GM21723 (cell line): ENCODE data around the gene ATP6V0B.

Experiments used
- ATAC-seq: cut with Tn5 transposase; IDR thresholded peaks from one replicate; pipeline ENCODE4 v1.9.1; 2021; ENCODE audit warnings: mild to moderate bottlenecking, moderate library complexity; ENCODE audit not compliant: unreplicated experiment

ATP6V0B gene

GRCh38 chr1:43945674-43946235, 29.0 kb upstream of the ATP6V0B start:
- no peak for ATAC-seq

GRCh38 chr1:43946236-43947060, 28.3 kb upstream of the ATP6V0B start, which contains the start of gene IPO13:
TSS of gene IPO13 (plus strand) at chr1:43946950. CDS start at chr1:43947601, 651 bp downstream.
- ATAC-seq: peak; percentile 95

- ATAC-seq: peak; percentile 3
Measured at GRCh38 chr1:43947061-43947873, 27.5 kb upstream of the ATP6V0B start.

DNA sequence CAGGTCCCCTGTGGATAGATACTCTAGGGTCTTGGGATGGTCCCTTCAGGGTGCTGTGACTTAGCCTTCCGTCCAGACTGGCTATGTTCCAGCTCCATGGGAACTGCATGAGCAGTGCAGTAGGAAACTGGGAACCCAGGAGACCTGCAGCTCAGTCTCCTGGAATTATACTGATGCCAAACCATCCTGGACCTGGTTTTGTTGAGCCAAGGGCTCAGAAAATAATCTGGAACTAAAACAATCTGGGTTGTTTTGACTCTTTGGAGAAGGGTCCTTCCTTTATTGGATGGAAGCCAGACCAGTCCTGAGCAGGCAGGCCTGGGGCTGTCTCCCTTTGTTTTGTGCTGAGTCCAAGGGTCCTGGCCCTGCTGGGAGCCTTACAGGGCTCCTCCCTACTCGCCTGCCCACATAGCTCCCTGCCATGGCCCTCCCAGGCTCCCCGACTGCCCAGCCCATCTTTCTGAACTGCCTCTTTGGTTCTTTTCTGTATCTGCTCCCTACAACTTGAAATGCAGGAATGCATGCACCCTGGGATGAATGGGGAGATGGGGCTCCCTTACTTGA, 26.8 kb upstream of the ATP6V0B start:
- no peak for ATAC-seq

DNA sequence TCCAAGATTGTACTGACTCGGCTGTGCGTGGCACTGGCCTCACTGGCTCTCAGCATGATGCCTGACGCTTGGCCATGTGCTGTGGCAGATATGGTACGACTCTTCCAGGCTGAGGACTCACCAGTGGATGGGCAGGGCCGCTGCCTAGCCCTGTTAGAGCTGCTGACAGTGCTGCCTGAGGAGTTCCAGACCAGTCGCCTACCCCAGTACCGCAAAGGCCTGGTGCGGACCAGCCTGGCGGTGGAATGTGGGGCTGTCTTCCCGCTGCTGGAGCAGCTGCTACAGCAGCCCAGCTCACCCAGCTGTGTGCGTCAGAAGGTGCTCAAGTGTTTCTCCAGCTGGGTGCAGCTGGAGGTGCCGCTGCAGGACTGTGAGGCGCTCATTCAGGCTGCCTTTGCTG, 25.1 kb upstream of the ATP6V0B start:
- ATAC-seq: no peak

DNA sequence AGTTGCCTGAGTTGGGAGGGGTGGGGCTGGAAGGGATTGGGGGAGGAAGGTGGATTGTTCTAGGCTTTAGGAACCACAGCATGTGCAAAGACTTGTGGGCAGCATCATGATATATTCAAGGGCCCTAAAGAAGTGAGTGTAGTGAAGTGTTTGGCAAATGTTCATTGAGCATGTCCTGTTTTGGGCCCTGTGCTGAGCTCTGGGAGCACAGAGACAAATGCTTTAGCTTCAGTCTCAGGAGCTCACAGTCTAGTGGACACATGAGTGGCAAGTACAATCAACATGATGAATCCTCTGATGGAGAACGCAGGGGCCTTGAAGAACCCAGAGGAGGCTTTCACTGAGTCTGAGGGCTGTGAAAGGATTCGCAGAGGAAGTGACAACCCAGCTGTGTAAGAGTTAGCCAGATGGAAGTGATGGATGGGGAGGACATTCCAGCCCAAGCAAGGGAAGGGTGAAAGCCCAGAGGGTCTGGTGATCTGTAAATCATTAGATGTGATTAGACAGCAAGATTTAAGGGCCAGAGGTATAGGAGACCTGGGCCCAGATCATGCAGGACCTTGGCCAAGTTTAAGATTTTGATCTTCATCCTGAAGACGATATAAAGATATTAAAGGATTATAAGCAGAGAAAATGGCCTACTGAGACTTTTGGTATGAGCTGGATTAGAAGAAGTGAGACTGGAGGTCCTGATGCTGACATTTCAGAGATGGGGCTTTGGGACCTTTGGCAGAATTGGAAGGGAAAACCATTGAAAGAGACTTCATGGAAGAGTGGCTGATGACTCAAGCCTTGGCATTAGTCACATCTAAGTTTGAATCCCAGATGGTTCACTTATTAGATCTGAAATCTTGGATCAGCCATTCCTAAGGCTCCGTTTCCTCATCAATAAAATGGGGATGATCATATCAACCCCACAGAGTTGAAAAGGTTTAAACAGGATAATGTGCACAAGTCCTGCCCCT, 23.5 kb upstream of the ATP6V0B start:
- no peak for ATAC-seq

- ATAC-seq: no peak
Measured at GRCh38 chr1:43952731-43953346, 21.9 kb upstream of the ATP6V0B start.

GRCh38 chr1:43953361-43953760, 21.4 kb upstream of the ATP6V0B start:
- ATAC-seq: no peak

DNA sequence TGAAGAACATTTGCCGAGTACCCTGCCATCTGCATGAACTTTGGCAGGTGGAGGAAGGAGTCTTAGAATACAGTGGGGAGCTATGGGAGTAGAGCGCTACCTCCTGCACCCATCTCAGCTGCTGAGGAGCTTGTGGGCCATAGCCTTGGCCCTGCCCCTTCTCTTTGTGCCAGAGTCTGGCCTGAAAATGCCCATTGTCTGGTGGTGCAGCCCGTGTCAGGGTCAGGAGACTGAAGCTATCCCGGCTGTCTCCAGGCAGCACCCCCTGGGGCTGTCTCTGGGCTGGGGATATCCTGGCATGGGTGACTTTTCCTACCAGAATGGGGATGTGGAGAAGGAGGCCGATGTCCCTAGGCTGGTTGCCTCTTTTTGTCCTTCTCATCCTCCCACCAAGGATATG, 20.7 kb upstream of the ATP6V0B start:
- ATAC-seq: no peak

DNA sequence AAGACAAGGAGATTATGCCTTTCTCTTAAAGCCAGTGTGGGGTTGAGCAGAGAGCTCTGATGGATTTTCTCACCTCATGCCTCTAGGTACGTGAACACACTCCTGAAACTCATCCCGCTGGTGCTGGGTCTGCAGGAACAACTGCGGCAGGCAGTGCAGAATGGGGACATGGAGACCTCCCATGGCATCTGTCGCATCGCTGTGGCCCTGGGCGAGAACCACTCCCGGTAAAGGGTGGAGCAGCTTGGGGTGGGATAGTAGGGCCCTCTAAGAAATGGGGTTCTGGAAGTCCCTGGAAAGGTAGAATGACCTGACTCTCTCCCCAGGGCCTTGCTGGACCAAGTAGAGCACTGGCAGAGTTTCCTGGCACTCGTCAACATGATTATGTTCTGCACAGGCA, 18.5 kb upstream of the ATP6V0B start:
- no peak for ATAC-seq

DNA sequence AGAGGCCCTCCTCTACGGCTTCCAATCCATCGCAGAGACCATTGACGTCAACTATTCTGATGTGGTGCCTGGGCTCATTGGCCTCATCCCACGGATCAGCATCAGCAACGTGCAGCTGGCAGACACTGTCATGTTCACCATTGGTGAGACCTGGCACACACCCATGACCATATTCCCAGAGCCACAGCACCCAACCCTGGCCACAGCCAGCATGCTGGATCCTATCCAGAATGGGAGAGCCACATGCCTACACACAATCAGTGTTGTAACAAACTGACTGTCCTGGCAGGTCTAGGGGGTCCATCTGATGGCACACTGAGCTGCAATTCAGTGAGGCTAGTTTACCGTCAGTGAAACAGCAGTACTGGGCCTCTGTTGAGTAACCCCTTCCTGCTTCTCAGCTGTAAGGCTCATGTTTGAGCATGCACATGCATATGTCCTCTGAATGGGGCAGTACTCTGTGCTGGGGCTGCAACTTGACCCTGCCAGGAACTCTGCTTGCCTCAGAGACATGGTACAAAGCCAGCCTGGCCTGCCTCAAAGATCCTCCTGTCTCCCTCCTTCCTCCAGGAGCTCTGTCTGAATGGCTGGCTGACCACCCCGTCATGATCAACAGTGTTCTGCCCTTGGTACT, 17.2 kb upstream of the ATP6V0B start:
- no peak for ATAC-seq

DNA sequence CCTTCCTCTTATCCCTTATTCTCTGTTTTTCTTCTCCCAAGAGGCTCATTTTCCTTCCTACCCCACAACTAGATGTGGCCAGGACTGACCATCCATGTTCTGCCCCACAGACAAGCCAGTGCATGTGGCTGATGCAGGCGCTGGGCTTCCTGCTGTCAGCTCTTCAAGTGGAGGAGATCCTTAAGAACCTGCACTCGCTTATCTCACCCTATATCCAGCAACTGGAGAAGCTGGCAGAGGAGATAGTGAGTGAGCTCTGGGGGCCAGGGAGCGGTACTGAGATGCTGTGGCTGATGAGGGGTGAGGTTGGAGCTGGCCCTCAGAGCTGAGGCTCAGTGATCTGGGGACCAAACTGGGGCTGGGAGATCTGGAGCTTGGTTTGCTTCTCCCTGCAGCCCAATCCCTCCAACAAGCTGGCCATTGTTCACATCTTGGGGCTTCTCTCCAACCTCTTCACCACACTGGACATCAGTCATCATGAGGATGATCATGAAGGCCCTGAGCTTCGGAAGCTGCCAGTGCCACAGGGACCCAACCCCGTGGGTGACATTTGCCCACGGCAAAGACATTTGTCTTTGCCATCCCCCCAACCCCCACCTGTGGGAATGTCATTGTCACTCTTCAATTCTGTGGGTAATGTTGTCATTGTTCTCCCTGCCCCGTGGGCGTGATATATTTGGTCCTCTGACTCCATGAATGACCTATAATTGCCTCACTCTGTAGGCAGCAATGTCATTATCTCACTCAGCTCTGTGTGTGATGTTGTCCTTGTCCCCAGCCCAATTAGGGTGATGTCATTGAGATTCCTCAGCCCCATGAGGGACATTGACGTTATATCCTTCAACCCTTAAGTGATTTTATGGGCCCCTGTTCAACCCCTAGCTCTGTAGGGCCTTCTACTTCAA, 16.2 kb upstream of the ATP6V0B start:
- no peak for ATAC-seq

DNA sequence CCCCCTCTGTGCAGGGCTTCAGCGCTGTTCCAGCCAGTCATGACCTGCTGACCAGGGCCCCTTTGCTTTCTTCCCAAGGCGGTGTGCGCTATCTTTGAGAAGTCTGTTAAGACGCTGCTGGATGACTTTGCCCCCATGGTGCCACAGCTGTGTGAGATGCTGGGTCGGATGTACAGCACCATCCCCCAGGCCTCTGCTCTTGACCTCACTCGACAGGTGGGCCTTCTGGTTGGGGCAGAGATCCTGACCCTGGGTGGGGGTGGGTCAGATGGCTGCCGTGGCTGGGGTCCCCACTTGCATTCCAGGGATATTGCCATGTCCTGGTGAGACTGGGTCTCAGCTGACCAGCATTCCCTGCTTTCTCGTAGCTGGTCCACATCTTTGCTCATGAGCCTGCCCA, 14.0 kb upstream of the ATP6V0B start:
- ATAC-seq: no peak

DNA sequence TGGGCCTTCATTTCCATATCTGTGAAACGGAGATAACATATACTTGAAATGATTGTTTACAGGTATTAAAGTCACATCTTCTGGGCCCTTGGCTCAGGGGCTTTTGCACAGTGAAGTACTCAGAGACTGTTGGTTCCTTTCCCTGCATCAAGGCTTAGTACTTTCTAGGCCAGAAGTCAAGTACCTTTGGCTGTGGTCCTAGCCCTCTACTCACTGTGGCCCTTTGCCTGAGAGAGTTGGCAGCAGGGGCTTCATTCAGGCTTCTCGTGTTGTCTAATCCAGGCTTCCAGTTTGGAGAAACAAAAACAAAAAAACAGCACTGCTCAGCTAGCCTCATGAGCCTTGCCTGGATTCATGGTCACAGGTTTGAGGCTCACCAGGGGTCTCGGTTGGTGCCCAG, 13.1 kb upstream of the ATP6V0B start:
- ATAC-seq: no peak

DNA sequence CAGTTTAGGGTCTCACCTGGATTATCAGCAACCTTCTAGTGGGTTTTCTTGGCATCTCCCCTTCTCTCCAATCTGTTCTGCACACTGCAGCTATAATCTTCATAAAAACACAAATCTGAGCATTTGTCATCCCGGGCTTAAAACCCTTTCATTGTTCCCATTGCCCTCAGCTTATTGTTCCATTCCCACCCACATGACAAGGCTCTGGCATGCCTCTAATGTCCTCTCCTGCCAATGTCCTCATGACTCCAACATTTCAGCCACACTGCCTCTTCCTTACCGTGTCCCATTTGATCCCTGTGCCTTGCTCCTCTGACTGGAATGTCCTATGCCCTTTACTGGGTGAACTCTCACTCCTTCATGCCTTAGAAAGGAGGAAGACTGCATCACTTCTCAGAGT, 12.4 kb upstream of the ATP6V0B start:
- no peak for ATAC-seq

DNA sequence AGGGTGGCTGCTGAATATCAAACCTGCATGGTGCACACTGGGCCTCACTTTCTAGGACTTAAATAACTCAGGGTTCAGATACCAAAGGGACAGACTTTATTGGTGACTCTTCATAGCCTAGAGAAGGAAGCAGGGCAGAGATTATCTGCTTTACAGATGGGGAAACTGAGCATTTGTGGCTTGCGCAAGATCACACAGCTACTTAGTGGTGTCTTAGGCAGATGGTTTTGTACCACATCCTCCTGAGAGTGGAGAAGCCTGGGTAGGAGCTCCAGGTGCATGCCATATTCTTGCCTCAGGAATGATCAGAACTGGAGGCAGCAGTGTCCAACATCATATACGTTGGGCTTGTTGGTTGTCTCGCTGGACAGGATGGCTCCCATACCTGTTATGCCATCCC, 11.8 kb upstream of the ATP6V0B start:
- ATAC-seq: no peak

DNA sequence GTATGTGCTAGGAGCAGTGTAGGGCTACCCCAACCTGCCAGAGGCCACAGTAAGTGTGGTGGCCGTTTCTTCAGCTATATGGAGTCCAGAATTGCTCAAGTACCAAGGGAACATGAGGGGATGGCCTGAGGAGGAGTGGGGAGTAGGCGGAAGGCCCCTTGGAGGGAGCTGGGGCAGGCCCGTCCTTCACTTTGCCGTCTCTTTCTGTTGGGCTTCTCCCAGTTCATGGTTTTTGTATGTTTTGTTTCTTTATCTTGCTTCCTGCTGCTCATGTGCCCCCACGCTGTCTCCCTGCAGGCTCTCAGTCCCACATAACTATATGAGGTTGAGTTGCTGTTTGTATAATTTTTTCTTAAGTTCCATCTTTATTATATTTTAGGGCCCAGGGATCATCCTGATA, 10.9 kb upstream of the ATP6V0B start:
- ATAC-seq: no peak

- no peak for ATAC-seq
Measured at GRCh38 chr1:43965316-43965715, 9.4 kb upstream of the ATP6V0B start.
